Fibroblast of skin of back (primary cell): ENCODE data around the gene MADD.
A peak's percentile ranks its signal among the peaks of the same experiment; 100 is the strongest.
"Not testable (repeated sequence)": the region's sequence is repeated elsewhere in the genome, so short reads cannot be mapped to it uniquely, and the experiment has no call there.

Experiments used
- DNase-seq: peaks from one replicate; pipeline ENCODE4 v3.0.0-alpha.2; 2013

The MADD gene

GRCh38 chr11:47278058-47278457, 8.1 kb downstream of the MADD start:
- no peak for DNase-seq

DNA sequence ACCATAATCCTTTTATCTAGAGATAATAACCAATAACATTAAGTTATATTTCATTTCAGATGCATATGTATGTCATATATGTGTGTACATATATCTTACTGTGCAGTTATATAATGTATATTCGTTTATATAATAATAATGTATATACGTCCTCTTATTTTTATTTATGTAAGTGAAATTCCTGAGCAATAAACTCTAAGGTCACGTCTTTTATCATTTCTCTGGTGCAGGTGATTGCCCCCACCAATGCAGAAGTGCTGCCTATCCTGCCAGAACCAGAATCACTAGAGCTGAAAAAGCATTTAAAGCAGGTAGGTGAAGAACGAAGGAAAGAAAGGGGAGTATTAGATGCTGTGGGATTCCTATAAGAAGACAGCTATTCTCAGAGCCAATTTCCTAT, 8.8 kb downstream of the MADD start:
- no peak for DNase-seq

DNA sequence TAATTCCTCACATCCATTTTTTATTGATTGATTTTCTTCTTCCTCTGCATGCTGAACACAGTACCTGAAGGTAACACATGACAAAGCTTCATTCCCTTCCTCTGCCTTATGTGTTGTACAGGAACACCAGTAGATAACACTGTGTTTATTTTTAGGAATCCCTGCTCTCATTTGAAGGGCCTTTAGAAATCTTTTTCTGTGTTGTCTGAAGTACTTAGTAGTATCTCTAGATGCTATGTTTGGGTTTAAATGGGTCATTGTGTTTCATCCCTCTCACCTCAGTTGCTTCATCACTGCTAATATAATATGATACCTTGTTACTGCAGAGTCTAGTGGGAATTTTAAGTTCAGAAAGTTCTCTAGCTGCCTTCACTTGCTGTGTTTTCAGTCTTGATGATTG, 10.2 kb downstream of the MADD start:
- no peak for DNase-seq

GRCh38 chr11:47280860-47281259, 10.9 kb downstream of the MADD start:
- no peak for DNase-seq

- DNase-seq = no peak
Observed at GRCh38 chr11:47282462-47282861, 12.5 kb downstream of the MADD start.

DNA sequence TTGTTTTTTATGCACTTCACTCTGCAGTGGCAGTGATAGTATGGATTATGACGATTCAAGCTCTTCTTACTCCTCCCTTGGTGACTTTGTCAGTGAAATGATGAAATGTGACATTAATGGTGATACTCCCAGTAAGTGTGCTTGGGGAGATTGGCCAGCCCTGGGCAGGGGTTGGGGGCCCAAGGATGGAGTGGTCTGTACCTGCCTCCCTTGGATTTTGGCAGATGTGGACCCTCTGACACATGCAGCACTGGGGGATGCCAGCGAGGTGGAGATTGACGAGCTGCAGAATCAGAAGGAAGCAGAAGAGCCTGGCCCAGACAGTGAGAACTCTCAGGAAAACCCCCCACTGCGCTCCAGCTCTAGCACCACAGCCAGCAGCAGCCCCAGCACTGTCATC, 14.2 kb downstream of the MADD start:
- DNase-seq = no peak

- DNase-seq = no peak
Observed at GRCh38 chr11:47285969-47286770, 16.2 kb downstream of the MADD start.

DNA sequence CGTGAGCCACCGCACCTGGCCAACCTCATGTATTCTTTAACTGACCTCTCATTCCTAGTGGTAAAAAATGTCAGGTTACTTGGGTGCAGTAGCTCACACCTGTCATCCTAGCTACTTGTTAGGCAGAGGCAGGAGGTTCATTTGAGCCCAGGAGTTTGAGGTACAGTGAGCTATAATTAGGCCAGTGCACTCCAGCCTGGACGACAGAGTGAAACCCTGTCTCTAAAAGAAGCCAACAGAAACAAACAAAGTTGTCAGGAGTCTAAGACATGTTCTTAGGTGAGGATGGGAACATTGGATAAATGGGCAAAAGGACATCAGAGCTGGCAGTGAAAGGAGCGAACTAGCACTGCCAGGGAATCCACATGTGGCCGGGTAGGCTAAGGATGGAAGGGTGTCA, 18.1 kb downstream of the MADD start:
- DNase-seq = no peak

- DNase-seq = no peak
Observed at GRCh38 chr11:47289856-47290255, 19.9 kb downstream of the MADD start.

GRCh38 chr11:47295385-47295784, 25.5 kb downstream of the MADD start:
- DNase-seq = no peak

DNA sequence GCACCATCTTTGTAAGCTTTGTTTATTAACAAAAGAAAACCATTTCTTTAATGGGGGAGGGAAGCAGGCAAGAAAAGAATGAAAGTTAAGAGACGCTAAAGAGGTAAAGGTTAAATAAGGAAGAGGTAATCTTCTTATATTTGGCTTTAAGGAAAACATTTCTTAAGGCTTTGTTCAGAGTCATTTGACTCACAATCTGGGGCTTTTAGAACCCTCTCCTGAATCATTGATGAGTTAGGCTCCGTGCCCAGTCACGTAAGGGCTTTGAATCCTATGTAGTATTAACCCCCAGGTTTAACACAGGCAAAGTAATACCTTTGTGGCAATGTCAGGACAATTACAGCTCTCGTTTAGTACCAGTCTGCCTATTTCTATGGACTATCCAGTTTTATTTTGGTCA, 26.1 kb downstream of the MADD start:
- no peak for DNase-seq

DNA sequence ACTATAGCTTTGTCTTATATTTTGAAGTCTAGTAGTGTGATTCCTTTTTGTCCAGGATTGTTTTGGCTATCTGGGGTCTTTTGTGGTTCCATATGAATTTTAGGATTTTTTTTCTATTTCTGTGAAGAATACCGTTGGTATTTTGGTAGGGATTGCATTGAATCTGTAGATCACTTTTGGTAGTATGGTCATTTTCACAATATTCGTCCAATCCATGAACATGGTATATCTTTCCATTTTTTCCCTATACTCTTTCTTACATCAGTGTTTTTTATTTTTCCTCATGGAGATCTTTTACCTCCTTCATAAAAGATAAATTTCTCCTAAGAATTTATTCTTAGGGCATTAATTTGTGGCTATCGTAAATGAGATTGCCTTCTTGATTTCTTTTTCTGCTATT, 29.1 kb downstream of the MADD start:
- DNase-seq = no peak

DNA sequence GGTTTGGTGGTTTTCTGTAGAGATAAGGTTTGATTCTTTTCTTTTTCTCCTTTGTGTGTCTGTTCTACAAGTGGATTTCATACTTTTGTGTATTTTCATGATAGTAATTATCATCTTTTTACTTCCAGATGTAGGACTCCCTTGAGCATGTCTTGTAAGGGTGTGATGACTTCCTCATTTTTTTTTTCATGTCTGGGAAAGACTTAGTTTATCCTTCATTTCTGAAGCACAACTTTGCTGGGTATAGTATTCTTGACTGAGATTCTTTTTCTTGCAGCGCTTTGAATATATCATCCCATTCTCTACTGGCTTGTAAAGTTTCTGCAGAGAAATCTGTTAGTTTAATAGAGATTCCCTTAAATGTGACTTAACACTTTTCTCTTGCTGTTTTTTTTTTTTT, 32.9 kb downstream of the MADD start:
- DNase-seq = no peak

- peak; percentile 67 for DNase-seq
Observed at GRCh38 chr11:47305734-47306483, 36.0 kb downstream of the MADD start.

DNA sequence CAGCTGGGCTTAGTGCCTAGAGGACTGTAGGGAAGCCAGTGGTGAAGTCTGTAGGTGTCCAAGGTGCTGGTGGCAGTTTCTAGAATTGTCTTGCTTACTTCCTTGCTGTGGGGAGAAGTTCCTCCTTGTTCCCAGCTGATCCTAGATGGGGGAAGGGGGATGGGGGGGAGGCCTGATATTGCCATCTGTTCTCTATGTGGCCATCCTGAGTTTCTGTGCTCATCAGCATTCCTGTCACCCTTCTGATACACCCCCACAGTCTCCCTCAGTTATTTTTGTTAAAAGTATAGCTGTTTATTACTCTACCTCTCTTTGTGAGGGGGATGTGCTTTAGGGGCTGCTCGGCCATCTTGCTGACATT, 36.5 kb downstream of the MADD start:
- no peak for DNase-seq

DNA sequence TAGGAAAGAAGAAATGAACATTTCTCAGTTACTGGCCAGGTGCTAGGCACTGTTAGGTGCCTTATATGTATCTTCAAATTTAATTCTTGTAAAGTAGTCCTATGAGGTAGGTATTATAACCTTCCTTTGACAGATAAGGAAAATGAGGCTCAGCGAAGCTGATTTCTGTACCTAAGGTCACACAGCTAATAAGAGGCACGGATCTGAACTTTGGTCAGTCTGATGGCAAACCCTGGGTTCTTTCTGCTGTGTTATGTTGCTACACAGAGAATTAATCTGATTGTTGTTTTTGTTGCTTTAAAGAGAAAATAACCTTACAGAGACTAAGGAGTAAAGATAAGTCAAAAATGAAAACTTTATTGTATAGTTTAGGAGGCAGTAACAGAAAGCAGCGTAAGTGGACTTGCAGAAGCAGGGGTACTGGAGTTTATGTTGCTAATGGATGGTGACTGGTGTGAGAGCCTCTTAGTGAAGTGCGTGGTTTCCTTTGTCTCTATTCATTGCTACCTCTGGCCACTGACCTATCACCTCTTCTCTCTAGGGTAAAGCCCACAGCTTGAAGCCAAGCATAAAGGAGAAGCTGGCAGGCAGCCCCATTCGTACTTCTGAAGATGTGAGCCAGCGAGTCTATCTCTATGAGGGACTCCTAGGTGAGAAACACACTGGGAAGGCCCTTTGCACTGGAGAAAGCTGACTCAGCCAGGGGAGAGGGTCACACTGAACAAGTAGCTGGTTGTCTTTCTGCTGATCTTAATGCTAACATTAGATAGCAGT, 38.3 kb downstream of the MADD start:
- DNase-seq = no peak

- peak; percentile 22 for DNase-seq
Observed at GRCh38 chr11:47314992-47315391, 45.1 kb downstream of the MADD start.

GRCh38 chr11:47316501-47316900, 46.6 kb downstream of the MADD start:
- DNase-seq = not testable (repeated sequence)

DNA sequence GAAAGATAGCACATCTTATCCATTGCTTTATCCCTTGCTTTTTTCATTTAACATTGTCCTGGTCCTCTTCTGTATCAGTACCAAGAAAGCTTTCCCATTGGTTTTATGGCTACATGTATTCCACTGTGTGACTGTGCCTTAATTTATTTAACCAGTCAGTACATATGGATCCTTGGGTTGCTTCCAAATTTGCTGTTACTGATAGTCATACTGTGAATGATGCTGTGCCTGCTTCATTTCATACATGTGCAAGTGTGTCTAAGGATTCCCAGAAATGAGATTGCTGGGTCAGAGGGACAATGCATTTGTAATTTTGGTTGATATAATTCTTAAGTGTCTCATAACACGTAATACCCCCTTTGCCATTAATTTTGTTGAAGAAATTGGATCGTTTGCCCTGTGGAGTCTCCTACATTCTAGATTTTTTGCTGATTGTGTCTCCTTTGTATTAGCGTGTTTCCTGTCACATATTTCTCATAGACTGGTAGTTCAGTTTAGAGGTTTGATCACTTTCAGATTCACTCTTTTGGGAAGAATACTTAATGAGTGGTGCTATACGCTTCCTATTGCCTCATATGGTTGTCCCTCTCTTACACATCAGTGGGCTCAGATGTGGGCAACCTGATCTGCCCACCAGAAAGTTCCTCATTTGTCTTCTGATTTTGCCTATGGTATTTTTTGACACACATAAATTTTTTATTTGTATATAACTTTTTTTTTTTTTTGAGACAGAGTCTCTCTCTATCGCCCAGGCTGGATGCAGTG, 47.3 kb downstream of the MADD start:
- DNase-seq = no peak

DNA sequence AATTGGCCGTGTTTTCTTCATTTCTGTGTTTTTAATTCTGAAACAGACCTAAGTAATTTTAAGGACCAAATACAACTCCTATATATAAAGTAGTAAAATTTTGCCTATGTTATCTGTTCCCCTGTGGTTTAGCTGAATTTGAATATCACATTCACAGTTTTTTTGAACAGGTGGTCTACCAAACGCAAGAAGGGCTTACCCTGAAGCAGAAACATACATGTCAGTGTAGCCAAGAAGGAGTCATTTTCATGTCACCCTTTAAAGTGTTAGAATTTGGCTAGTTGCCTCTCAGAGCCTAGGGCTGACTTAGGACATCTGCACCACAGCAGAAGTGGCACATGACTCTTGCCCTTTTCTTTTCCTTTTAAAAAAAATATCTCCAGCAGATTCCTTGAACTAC, 48.2 kb downstream of the MADD start:
- no peak for DNase-seq

DNA sequence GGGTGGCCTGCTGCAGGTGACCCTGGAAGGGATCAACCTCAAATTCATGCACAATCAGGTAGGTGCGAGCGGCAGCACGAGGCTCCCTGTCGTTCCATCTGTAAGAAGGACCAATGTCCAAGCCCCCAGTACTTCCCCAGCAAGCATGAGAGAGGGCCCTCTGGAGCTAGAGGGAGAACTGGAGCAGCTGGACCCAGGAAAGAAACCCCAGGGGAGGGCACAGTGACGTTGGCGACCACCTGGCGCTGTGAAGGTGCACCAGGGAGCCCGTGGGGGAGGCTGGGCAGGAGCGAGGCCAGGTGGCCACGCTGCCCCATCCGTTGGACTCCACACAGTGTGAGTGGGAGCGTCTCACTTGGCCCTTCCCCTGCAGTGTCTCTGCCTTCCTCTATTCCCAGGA, 54.6 kb downstream of the MADD start:
- DNase-seq = no peak

- DNase-seq = no peak
Observed at GRCh38 chr11:47325271-47326041, 55.5 kb downstream of the MADD start.
